Iris pigment epithelial cell (primary cell): ENCODE results near the gene ERRFI1.

Source experiments
- DNase-seq: peaks from one replicate; pipeline ENCODE4 v3.0.0-alpha.2; 2011; ENCODE audit warnings: low read depth

ERRFI1 gene

GRCh38 chr1:8018492-8019228 lies 7.4 kb downstream of the ERRFI1 start:
- DNase-seq = peak; percentile 42

GRCh38 chr1:8017495-8018197 lies 8.5 kb downstream of the ERRFI1 start:
- peak; percentile 68 for DNase-seq

GRCh38 chr1:8016895-8017241 lies 9.2 kb downstream of the ERRFI1 start:
- DNase-seq = peak; percentile 22

GRCh38 chr1:8016210-8016894 lies 9.8 kb downstream of the ERRFI1 start:
- DNase-seq = peak; percentile 32

GRCh38 chr1:8015809-8016165 lies 10.3 kb downstream of the ERRFI1 start:
- DNase-seq = peak; percentile 76

- peak; percentile 88 for DNase-seq
Measured at GRCh38 chr1:8015036-8015808, 10.9 kb downstream of the ERRFI1 start.

- DNase-seq = peak; percentile 27
Measured at GRCh38 chr1:8014381-8014988, 11.6 kb downstream of the ERRFI1 start.

- DNase-seq = peak; percentile 29
Measured at GRCh38 chr1:8013800-8014199, 12.3 kb downstream of the ERRFI1 start.

- DNase-seq = no peak
Measured at GRCh38 chr1:8013399-8013798, 12.7 kb downstream of the ERRFI1 start.

- DNase-seq = no peak
Measured at GRCh38 chr1:8012955-8013354, 13.2 kb downstream of the ERRFI1 start.

GRCh38 chr1:8011923-8012858 lies 13.9 kb downstream of the ERRFI1 start:
- no peak for DNase-seq

GRCh38 chr1:8011016-8011415 lies 15.1 kb downstream of the ERRFI1 start:
- DNase-seq = peak; percentile 26

- DNase-seq = peak; percentile 40
Measured at GRCh38 chr1:8010080-8010664, 15.9 kb downstream of the ERRFI1 start.

GRCh38 chr1:8009043-8010002 lies 16.8 kb downstream of the ERRFI1 start:
- peak; percentile 43 for DNase-seq

- peak; percentile 51 for DNase-seq
Measured at GRCh38 chr1:8006037-8006963, 19.8 kb downstream of the ERRFI1 start.

GRCh38 chr1:8004803-8005573 lies 21.1 kb downstream of the ERRFI1 start:
- DNase-seq = peak; percentile 97

GRCh38 chr1:8004113-8004802 lies 21.9 kb downstream of the ERRFI1 start:
- peak; percentile 43 for DNase-seq
